Activated naive CD8-positive, alpha-beta T cell (primary cell): ENCODE measurements around the gene CNOT1.
"Not testable (repeated sequence)": the region's sequence is repeated elsewhere in the genome, so short reads cannot be mapped to it uniquely, and the experiment has no call there.

ENCODE experiments used
- H3K27ac Mint-ChIP-seq: one replicate; pipeline ENCODE4 v1.8.0; 2021; ENCODE audit warnings: mixed read lengths
- H3K27me3 Mint-ChIP-seq: one replicate; pipeline ENCODE4 v1.8.0; 2021; ENCODE audit warnings: mixed read lengths
- H3K36me3 Mint-ChIP-seq: one replicate; pipeline ENCODE4 v1.8.0; 2021; ENCODE audit warnings: mixed read lengths
- H3K4me1 Mint-ChIP-seq: one replicate; pipeline ENCODE4 v1.8.0; 2021; ENCODE audit warnings: low read depth, mixed read lengths
- H3K4me3 Mint-ChIP-seq: one replicate; pipeline ENCODE4 v1.8.0; 2021; ENCODE audit warnings: mild to moderate bottlenecking, mixed read lengths
- H3K9me3 Mint-ChIP-seq: one replicate; pipeline ENCODE4 v1.8.0; 2021; ENCODE audit warnings: low read depth, mixed read lengths

The CNOT1 gene

GRCh38 chr16:58499615-58500351 lies 129.8 kb downstream of the CNOT1 start, which contains the start of gene NDRG4:
NDRG4 (plus strand) TSS chr16:58500143; CDS start chr16:58500249, 106 bp downstream.
- Mint-ChIP-seq H3K4me3 (peak within 1 kb of the TSS; percentile 62), H3K9me3 (no peaks in the 10 kb centered on the region), H3K27ac (no peak within 1 kb of the TSS), H3K27me3 (peaks cover 2% of the 10 kb centered on the region), H3K36me3 (no peaks in the 10 kb centered on the region), H3K4me1 (peaks cover 11% of the 10 kb centered on the region)

GRCh38 chr16:58499092-58499511 lies 130.5 kb downstream of the CNOT1 start:
- no peaks in the 10 kb centered on the region for H3K9me3 Mint-ChIP-seq
- H3K27ac Mint-ChIP-seq = no peak overlapping the region
- H3K36me3 Mint-ChIP-seq = no peaks in the 10 kb centered on the region
- no peak overlapping the region for H3K4me3 Mint-ChIP-seq
- peaks cover 11% of the 10 kb centered on the region for H3K4me1 Mint-ChIP-seq
- peaks cover 2% of the 10 kb centered on the region for H3K27me3 Mint-ChIP-seq

GRCh38 chr16:58498341-58499091 lies 131.1 kb downstream of the CNOT1 start:
- no peak overlapping the region for H3K27ac Mint-ChIP-seq
- no peak overlapping the region for H3K4me3 Mint-ChIP-seq
- no peaks in the 10 kb centered on the region for H3K36me3 Mint-ChIP-seq
- peaks cover 2% of the 10 kb centered on the region for H3K27me3 Mint-ChIP-seq
- no peaks in the 10 kb centered on the region for H3K9me3 Mint-ChIP-seq
- H3K4me1 Mint-ChIP-seq = peaks cover 11% of the 10 kb centered on the region

GRCh38 chr16:58497935-58498334 lies 131.7 kb downstream of the CNOT1 start:
- Mint-ChIP-seq H3K27ac (peak overlapping the region; percentile 54), H3K4me1 (peaks cover 11% of the 10 kb centered on the region), H3K36me3 (no peaks in the 10 kb centered on the region), H3K27me3 (no peaks in the 10 kb centered on the region), H3K4me3 (no peak overlapping the region), H3K9me3 (no peaks in the 10 kb centered on the region)

GRCh38 chr16:58497468-58497867 lies 132.2 kb downstream of the CNOT1 start:
- no peaks in the 10 kb centered on the region for H3K27me3 Mint-ChIP-seq
- peaks cover 11% of the 10 kb centered on the region for H3K4me1 Mint-ChIP-seq
- H3K9me3 Mint-ChIP-seq = no peaks in the 10 kb centered on the region
- no peak overlapping the region for H3K4me3 Mint-ChIP-seq
- no peak overlapping the region for H3K27ac Mint-ChIP-seq
- no peaks in the 10 kb centered on the region for H3K36me3 Mint-ChIP-seq

GRCh38 chr16:58495521-58496331 lies 133.9 kb downstream of the CNOT1 start:
- Mint-ChIP-seq H3K36me3 (no peaks in the 10 kb centered on the region), H3K4me3 (no peak overlapping the region), H3K4me1 (peaks cover 7% of the 10 kb centered on the region), H3K27ac (no peak overlapping the region), H3K27me3 (no peaks in the 10 kb centered on the region), H3K9me3 (no peaks in the 10 kb centered on the region)

GRCh38 chr16:58494981-58495520 lies 134.6 kb downstream of the CNOT1 start:
- H3K4me3 Mint-ChIP-seq = no peak overlapping the region

GRCh38 chr16:58493756-58494431 lies 135.7 kb downstream of the CNOT1 start:
- Mint-ChIP-seq H3K4me3 (no peak overlapping the region), H3K36me3 (no peaks in the 10 kb centered on the region), H3K27me3 (no peaks in the 10 kb centered on the region), H3K9me3 (no peaks in the 10 kb centered on the region), H3K4me1 (peaks cover 4% of the 10 kb centered on the region), H3K27ac (no peak overlapping the region)

More at GRCh38 chr16:58494981-58495520, 134.6 kb downstream of the CNOT1 start:
- Mint-ChIP-seq H3K9me3 (no peaks in the 10 kb centered on the region), H3K27ac (no peak overlapping the region), H3K27me3 (no peaks in the 10 kb centered on the region), H3K4me1 (peaks cover 4% of the 10 kb centered on the region), H3K36me3 (no peaks in the 10 kb centered on the region)

GRCh38 chr16:58492735-58493134 lies 136.9 kb downstream of the CNOT1 start:
- Mint-ChIP-seq H3K9me3 (no peaks in the 10 kb centered on the region), H3K4me1 (peaks cover 4% of the 10 kb centered on the region), H3K4me3 (no peak overlapping the region), H3K36me3 (no peaks in the 10 kb centered on the region), H3K27ac (no peak overlapping the region), H3K27me3 (no peaks in the 10 kb centered on the region)

GRCh38 chr16:58492066-58492465 lies 137.6 kb downstream of the CNOT1 start:
- Mint-ChIP-seq H3K27me3 (no peaks in the 10 kb centered on the region), H3K4me1 (peaks cover 4% of the 10 kb centered on the region), H3K9me3 (no peaks in the 10 kb centered on the region)

GRCh38 chr16:58490539-58490938 lies 139.1 kb downstream of the CNOT1 start:
- H3K9me3 Mint-ChIP-seq, H3K27ac Mint-ChIP-seq, H3K4me1 Mint-ChIP-seq, H3K36me3 Mint-ChIP-seq, H3K27me3 Mint-ChIP-seq, H3K4me3 Mint-ChIP-seq: not testable (repeated sequence)

More at GRCh38 chr16:58492066-58492465, 137.6 kb downstream of the CNOT1 start:
- H3K27ac Mint-ChIP-seq = no peak overlapping the region
- no peaks in the 10 kb centered on the region for H3K36me3 Mint-ChIP-seq
- H3K4me3 Mint-ChIP-seq = no peak overlapping the region

GRCh38 chr16:58490065-58490464 lies 139.6 kb downstream of the CNOT1 start:
- H3K9me3 Mint-ChIP-seq = no peaks in the 10 kb centered on the region
- no peak overlapping the region for H3K4me3 Mint-ChIP-seq
- no peaks in the 10 kb centered on the region for H3K27me3 Mint-ChIP-seq
- H3K36me3 Mint-ChIP-seq = no peaks in the 10 kb centered on the region
- peaks cover 2% of the 10 kb centered on the region for H3K4me1 Mint-ChIP-seq
- no peak overlapping the region for H3K27ac Mint-ChIP-seq

- Mint-ChIP-seq H3K4me3 (no peak overlapping the region), H3K36me3 (no peaks in the 10 kb centered on the region), H3K4me1 (no peaks in the 10 kb centered on the region), H3K9me3 (no peaks in the 10 kb centered on the region), H3K27me3 (no peaks in the 10 kb centered on the region), H3K27ac (no peak overlapping the region)
Observed at GRCh38 chr16:58488531-58488930, 141.1 kb downstream of the CNOT1 start.
